Renal pelvis (tissue), 4 donors: ENCODE data around the gene ZFP36L2. TPM values are rescaled to one million over a fixed set of nuclear protein-coding genes. Genes with fewer than 3 reads are reported as not detected.
"Not testable (repeated sequence)": the region's sequence is repeated elsewhere in the genome, so short reads cannot be mapped to it uniquely, and the experiment has no call there.

Experiments used
- DNase-seq: peaks from one replicate; pipeline ENCODE4 v3.0.0-alpha.2; 2013
- polyA plus RNA-seq, 3 donors: library from polyadenylated mRNA; unstranded; fragments of 120-200 nt; gene quantifications; one replicate each; pipeline ENCODE4 v1.2.1, GENCODE V29; 2013; ENCODE audit not compliant: insufficient read length in 3 of 3

Gene ZFP36L2
- polyA plus RNA-seq, 3 donors = 92.4 to 97.7 (median 94.6) TPM

DNA sequence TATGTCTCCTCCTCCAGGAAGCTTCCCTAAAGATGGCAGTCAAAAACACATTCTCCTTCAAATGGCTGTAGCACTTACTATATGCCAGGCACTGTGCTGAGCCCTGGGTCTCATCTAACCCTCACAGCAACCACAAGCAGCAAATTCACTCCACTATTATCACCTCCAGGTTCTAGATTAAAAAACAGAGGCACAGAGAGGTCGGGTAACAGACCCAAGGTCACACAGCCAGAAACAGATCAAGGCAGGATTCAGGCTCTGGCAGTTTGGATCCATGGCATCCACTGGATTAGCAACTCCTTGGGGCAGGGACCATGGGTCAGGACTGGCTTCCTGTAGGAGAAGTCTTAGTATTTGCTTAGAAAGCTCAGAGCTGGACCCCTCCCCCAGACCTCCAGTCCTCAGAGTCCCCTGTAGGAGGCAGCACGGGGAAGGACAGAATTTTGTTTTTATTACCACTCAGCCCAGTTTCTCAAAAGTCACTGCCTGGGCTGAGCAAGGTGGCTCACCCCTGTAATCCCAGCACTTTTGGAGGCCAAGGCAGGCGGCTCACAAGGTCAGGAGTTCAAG is 34.4 kb downstream of the ZFP36L2 start:
- no peak for DNase-seq

DNA sequence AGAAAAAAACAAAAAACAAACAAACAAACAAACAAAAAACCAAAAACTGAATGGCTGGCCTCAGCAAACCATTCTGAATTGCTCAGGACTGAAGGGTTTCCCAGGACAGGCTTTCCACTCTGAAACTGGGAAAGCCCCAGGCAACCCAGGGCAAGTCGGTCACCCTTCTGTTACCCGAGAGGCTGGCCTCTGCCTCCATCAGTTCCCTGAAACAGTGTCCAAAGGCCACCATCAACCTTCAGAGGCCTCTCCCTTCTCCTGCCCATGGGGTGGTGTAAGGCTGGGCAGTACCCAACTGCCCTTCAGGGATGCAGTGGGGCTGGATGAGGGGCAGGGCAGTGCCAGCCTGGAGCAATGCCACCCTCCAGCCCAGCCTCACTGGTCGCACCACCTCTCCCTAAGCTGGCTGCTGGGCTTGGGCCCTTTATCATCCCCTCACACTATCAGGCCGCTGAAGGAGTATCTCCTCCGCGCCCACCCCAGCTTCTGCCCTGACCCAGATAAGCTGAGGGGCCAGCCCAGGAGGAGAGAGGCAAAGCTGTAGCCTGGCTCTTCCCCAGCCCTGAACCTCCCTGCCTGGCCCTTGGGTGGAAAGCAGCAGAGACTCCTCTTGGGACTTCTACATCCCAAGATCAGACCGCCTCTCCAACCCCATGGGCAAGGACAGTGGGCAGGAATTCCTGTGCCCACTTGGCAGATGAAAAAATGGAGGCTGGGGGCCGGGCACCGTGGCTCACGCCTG is 35.9 kb downstream of the ZFP36L2 start:
- no peak for DNase-seq

DNA sequence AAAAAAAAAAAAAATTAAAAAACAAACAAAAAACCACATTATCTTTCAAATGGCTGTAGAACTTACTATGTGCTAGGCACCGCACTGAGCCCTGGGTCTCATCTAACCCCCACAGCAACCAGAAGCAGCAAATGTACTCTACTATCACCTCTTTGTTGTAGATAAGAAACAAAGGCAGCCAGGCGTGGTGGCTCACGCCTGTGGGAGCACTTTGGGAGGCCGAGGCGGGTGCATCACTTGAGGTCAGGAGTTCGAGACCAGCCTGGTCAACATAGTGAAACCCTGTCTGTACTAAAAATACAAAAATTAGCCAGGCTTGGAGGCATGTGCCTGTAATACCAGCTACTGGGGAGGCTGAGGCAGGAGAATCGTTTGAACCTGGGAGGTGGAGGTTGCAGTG is 36.5 kb downstream of the ZFP36L2 start:
- not testable (repeated sequence) for DNase-seq

DNA sequence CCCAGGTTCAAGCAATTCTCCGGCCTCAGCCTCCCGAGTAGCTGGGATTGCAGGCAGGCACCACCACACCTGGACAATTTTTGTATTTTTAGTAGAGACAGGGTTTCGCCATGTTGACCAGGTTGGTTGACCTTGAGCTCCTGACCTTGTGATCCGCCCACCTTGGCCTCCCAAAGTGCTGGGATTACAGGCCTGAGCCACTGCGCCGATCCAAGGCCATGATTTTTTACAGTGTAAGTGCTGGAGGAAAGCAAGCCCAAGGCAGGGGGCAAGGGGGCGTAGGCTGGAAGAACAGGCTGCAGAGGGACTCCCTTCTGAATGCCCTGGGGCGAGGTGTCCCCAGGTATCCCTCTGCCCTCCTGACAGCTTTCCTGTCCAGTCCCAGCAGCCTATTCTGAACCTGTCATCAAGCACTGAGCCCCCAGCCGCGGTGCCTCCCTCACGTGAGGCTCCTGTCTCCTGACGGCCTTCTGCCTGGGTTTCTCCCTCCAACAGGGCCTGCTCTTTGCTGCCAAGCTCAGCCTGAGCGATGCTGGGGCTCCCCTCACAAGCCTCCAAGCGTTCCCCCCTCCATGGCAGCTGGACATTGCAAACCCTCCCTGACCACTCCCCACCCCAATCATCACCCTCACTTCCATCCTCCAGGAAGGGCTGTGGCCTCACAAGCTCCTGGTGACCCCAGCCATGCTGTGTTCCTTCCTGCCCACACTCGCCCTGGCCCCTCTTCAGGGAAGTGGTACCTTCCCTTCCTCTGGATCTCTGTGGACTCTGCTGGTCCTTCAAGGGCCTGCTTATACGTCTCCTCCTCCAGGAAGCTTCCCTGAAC is 37.6 kb downstream of the ZFP36L2 start:
- no peak for DNase-seq

DNA sequence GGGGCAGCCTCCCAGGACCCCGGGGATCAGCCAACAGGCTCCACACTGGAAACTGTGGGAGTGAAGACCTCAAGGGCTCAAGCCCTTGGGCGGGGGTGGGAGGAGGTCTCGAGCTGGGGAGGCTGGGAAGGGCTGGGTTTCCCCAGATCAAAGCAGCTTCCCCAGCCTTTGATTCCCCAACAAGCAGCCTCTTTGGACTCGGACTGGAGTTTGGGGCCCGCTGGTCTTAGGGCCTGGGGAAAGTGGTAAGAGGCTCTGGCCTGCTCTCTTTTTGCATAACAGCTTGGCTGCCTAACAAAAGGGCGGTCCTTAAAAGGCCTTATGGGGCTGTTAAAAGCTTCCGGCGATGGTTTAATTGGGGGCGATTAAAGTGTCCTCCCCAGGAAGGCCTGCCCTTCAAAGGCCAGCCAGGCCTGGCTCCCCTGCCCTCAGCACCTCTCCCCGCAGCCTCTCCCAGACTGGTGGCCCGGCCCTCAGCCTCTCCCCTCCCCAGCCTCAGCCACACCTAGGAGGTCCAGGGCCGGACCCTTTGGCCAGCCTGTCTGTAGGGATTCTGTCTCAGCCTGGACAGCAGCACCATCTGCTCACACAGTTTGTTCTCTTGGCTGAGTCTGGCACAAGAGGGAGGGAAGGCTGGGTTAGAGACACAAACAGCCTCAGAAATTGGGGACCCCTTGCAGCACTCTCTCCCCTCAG is 39.6 kb downstream of the ZFP36L2 start:
- DNase-seq = no peak

DNA sequence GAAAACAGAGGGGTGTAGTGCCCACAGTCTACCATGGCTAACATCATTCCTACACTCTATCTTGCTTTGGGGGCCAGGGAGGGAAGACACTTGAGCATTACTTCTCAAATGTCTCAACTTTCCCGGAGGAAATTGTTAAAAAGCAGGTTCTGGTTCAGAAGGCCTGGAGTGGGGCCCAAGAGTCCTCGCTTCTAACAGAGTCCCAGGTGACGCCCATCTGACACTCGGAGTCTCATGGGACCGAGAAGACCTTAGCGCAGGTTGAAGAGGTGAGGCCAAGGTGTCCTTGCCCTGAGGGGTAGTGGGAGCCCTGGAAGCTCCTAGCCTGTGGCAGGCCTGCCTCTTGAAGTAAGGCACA is 40.1 kb downstream of the ZFP36L2 start:
- DNase-seq = no peak

DNA sequence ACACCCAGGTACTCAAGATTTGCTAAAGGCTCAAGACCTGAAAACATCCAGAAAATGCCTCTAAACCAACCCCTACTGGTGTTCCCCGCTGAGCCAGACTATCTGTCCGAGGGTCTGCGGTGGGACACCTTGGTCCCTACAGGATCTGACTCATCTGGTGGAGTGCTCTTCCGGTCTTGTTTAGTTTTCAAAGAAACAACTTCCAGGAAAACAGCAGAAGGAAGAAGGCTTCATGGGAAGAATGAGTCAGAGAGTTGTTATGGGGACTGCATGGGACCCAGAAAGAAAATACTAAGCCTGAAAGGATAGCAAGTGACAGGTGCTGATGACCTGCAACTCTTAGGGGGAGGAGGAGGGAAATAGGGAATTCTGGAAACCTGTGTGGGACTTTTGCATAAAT is 41.3 kb downstream of the ZFP36L2 start:
- DNase-seq = no peak

DNA sequence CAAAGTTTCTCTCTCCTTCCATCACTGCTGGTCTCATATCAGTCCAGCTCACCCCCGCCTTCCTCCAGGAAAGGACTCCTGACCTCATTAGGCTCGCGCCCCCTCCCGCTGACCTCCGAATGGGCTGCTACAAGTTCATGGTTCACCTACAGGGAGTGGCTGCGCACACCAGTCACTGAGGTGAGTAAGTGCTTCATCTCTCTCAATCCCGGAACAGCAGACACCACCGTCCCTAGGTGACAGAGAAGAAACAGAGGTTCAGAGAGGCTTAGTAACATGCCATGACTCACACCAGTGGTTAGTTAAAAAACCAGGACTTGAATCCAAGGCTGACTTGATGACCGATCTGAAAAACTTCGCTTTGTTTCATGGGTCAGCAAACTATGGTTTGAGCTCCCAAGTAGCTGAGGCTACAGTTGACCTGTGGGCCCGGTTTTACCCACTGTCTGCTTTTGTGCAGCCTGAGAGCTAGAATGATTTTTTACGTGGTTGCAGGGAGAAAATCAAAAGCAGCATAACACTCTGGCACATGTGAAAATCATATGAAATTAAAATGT is 42.0 kb downstream of the ZFP36L2 start:
- no peak for DNase-seq

DNA sequence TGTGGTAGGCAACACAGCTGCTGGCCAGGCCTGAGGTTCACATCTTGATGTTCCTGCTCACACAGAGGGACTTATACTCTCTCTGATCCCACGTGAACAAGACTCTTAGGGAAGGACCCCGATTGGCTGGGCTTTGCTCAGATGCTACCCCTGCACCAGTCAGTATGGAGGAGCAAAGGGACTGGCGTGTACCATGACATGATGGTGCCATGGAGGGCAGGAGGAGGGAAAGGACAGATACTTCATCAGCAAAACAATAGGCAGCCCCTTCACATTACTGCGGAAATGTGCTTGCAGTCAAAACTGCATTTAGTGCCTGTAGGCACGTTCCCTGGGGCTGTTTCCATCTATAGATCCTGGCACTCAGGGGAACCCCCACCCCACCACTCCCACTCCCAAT is 42.7 kb downstream of the ZFP36L2 start:
- DNase-seq = no peak

DNA sequence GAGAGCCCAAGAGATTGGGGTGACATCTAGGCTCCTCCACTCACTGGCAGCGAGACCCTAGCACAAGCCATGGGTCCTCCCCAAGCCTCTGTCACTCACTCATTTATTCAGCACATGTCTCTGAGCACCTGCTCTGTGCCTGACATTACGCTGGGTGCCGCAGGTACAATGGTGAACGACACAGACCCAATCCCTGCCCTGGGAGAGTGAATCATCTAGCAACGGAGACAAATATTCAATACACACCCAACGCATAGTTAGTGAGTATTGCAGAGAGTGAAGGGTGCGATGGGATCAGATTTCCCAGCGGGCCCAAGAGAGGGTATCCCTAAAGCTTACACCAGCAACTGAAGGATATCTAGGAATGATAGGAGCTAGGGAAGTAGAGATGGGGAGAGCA is 45.5 kb downstream of the ZFP36L2 start:
- DNase-seq = no peak

DNA sequence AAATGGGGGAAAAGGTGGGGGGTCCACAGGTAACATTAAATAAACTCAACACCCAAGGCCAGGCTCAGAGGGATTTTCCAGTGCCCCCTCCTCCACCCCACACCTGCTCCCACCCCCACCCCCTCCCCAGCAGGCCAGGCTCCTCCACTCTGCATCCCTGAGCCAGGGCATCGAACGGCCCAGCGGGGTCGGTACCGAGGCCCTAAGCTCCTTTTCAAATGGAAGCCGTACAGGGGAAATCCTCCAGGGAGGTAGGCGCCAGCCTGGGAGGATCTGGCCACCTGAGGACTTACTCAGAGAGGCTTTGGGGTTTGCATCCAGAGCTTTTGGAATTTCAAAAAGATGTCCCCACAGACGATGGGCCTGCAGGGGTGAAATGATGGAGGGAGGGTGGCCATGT is 46.5 kb downstream of the ZFP36L2 start:
- DNase-seq = no peak

DNA sequence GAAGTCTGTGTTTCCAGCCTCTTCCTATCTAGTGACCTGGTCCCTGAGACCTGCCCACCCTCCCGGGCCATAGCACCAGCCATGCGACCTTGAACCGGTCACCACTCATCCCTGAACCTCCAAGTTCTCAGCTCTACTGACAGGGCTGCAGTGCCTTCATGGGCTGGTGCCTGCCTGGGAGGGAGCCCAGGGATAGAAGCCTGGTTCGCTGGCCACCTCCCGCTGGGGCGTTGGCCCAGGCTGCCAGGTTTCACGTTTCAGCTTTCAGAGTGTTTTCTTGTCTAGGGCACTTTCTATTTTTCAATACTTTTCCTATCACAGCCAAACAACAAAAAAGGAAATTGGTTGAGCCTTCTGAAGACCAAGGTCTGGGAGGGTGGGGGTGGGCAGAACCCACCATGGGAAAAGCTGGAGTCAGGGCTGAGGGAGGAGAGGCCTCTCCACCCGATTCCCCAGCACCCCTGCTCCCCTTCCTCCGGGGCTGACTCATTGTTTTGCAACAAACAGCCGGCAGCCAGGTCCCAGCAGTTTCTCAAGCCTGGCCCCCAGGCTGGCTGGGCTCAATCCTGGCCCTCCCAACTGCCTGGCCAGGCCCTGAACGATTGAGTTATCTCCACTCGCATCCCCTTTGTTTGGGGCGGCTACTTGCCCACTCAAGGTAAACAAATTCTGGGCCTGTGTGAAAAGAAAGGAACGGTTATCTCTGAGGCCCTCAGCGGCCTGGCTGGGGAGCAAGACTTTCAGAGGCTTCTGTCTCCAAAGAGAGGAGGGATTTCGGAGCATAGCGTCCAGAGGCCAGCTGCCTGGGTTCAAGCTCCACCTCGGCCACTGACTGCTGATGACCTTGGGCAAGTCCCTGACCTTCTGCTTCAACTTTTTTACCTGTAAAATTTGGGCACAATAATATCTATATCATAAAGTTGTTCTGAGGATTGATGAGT is 47.5 kb downstream of the ZFP36L2 start:
- no peak for DNase-seq

DNA sequence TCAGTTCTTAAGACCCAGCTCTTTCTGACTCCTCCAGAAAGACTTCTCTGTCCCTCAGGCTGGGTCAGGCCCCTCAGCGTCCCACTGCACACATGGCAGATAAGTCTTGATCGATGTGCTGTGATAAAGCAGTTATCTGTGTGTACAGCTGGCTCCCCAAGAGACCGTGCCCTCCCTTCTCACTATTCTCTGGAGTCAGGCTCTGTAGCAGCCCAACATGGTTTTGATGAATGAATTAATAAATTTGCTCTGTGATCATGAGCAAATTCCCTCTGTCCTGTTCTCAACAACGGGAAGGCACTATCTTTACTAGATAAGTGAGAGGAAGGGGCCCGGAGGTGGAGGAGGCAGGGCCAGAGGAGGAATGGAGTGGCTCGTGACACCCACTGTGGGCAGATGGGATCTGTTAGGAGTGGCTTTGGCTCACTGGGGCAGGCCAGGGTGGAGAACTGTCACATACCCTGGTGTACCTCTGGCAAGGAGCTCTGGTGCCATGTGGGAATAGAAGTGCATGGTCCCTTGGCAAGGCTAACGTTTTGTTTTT is 48.3 kb downstream of the ZFP36L2 start:
- no peak for DNase-seq

DNA sequence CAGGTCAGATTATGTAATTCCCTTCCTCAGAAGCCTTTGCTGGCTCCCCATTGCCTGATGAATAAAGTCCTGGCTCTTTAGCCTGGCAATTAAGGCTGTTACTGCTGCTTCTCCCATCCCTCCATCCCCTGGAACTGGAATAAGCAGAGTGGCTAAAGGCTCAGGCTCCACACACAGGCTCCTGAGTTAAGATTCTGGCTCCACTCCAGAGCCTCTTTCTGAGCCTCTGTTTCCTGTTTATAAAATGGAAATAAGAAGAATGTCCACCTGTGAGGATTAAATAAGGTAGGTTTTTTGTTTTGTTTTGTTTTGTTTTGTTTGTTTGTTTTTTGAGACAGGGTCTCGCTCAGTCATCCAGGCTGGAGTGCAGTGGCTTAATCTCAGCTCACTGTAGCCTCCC is 50.0 kb downstream of the ZFP36L2 start:
- DNase-seq = no peak

DNA sequence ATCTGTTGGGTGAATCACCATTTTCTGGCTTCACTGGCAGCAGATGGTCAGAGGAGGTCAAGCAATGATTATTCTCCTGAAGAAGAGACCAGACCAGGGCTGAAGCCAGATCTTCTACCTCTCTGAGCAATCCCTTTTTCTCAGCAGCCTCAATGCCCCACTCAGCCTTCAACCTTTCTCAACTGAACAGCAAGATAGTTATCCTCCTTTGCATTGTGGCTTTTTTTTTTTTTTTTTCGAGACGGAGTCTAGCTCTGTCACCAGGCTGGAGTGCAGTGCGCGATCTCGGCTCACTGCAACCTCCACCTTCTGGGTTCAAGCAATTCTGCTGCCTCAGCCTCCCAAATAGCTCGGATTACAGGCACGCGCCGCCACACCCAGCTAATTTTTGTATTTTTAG is 50.5 kb downstream of the ZFP36L2 start:
- no peak for DNase-seq

DNA sequence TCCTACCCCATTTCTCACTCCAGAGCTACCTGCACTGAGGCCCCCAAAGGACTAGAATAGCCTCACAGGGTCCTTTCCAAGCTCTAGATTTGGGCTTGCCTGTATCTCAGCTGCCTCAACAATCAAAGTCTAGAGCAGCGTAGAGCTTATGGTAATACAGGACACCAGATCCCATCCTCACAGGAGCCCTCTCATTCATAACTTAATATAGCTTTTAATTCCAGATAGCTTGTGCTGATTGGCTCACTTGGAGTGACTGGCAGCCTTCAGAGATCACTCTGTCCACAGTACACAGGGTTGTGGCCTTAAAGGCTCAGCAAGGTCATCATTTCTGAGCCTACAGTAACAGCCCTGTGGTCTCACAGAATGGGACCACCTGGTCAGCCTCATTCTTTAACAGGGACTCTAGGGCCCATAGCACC is 51.4 kb downstream of the ZFP36L2 start:
- DNase-seq = no peak

DNA sequence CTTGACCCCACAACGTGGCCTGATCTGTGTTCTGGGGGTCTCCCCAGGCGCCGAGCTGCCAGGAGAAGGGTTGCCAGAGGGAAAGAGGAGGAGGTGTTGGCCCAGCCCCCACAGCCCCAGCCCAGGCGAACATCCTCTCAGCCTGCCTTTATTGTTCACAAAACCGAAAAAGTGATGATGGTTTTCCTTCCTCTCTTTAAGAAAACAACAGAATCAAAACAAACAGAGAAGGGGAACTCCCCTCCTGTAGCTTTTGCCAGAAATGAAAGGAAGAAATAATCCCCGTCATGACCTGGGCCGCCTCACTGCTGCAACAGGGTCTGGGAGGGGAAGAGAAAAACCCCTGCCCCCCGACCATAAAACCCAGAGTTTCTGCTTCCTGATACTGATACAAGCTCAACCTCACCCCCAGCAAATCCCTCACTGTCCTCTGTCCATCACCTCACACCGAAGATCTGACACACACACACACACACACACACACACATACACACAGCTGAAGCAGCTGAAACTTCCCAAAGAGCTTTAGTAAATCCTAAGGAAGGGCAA is 52.0 kb downstream of the ZFP36L2 start:
- no peak for DNase-seq
